Jurkat, Clone E6-1 (cell line): ENCODE data around the gene IGFBP5. TPM values are rescaled to one million over a fixed set of nuclear protein-coding genes. Genes with fewer than 3 reads are reported as not detected.

Source experiments
- DNase-seq: peaks from one replicate; pipeline ENCODE4 v3.0.0-alpha.2; 2011; ENCODE audit warnings: low read depth, low spot score
- H3K4me3 ChIP-seq: 2 replicates; pipeline ENCODE4 v1.5.1; 2011; ENCODE audit warnings: mild to moderate bottlenecking, low read length, control low read depth, moderate library complexity
- polyA plus RNA-seq: library from polyadenylated mRNA; unstranded; fragments of >200 nt; gene quantifications from one replicate; pipeline ENCODE4 v1.2.1, GENCODE V29; 2012; ENCODE audit warnings: missing spikeins; ENCODE audit not compliant: insufficient read length, insufficient read depth

Gene IGFBP5
- 0.45 TPM for polyA plus RNA-seq

DNA sequence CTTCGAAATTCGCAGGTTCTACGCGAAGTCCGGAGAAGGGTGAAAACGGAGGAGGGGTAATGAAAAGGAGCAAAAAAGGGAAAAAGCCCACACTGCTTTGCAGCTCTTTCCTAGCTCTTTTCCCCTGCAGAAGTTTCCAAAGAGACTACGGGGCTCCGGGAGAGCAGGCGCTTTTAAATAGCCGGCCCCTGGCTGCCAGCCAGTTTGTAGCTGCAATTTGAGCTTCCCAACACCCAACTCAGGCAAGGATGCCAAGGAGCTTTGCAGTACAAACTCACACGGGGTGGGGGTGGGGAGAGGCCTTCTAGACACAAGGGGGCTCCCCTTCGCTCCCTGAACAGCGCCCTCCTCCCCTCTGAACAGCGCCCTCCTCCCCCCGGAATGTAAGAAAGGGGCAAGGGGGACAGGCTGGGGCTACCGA, at the start of gene IGFBP5:
Gene IGFBP5, minus strand, starts transcription at position 149 of the 421 bp plus-strand sequence. CDS start 774 bp downstream, outside the sequence.
- DNase-seq: no peak
- H3K4me3 ChIP-seq: peak within 1 kb of the TSS; percentile 74

GRCh38 chr2:216743781-216744180, 48.4 kb upstream of the IGFBP5 start:
- DNase-seq: no peak
- H3K4me3 ChIP-seq: no peak overlapping the region

DNA sequence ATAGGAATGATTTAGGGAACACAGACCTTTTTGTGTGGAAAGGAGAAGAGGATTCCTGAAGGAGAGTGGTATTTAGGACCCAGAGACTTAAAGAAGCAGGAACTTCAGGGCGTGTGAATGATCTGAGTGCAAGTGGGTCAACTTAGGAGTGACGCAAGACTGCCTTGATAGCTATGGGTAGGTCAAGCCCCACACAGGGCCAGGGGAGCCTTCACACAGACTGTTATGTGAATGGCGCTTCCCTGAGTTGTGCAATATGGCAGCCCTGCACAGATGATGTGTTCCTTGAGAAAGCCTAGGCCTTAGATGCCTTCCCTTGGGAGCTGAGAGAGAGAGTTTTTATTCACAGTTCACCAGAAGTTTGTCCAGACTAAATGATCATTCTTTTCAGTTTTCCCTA, 47.1 kb upstream of the IGFBP5 start:
- no peak overlapping the region for H3K4me3 ChIP-seq
- no peak for DNase-seq

DNA sequence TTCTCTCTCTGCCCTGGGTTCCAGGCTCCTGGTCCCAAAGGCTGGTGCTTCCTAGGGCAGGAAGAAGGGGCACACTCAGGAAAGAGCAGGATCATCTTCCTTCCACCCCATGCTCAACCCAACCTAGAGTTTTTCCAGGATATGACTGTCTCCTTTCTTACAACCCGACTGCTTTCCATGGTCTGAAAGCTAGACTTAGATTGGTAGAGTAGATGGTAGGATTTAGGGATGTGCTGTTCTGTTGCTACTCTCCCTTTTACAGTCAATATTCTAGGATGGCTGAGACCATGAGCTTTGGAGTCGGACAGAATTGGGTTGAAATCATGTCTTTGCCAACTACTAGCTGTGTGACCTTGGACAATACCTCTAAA, 45.9 kb upstream of the IGFBP5 start:
- no peak for DNase-seq
- no peak overlapping the region for H3K4me3 ChIP-seq

DNA sequence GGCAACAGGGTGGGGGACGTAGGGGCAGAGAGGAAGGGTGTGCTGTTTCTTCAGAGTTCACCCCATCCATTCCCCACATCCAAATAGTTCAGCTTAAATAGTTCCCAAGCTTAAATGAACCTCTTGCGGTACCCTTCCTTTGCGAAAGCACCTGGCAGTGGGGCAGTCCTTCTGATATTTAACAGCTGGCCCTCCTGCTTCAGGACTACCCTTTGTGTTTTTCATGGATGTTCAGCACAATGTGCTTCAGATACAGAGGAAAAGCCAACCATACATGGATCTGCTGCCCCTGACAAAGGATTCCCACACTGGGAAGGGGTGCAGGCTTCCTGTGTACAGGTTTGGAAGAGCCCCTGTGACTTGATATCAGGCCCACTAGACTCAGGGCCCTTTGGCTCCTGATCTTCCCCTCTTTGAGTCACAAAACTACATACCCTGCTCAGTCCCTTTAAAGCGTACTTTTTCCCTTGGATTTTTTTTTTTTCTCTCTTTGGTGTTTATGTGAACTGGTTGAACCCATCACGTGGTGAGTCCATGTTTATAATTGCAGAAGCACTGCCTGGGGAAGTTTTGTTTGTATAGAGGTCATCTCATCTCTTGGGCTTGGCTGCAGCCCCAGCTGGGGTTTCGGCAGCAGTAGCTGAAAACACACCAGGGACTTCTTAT, 45.3 kb upstream of the IGFBP5 start:
- no peak for DNase-seq
- no peak overlapping the region for H3K4me3 ChIP-seq

- no peak overlapping the region for H3K4me3 ChIP-seq
- no peak for DNase-seq
Observed at GRCh38 chr2:216739035-216739434, 43.7 kb upstream of the IGFBP5 start.

- H3K4me3 ChIP-seq: no peak overlapping the region
- DNase-seq: no peak
Observed at GRCh38 chr2:216737676-216738075, 42.3 kb upstream of the IGFBP5 start.

DNA sequence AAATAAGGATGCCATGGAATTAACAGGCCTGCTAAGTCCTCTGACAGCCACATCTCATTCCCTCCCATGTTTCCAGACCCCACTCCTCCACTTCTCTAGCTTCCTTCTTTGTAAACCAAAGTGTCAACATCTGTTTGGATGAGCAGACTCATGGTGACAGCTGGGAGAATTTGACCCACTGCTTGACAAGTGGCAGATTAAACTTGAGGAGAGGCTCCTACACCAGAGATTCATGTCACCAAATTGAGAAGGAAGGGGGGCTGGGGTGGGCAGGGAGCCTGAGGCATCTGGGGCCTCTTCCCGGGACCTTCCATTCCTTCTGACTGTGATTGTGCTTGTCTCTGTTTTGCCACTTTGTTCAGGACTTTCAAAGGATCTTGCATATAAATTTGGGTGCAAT, 41.0 kb upstream of the IGFBP5 start:
- H3K4me3 ChIP-seq: no peak overlapping the region
- DNase-seq: no peak

DNA sequence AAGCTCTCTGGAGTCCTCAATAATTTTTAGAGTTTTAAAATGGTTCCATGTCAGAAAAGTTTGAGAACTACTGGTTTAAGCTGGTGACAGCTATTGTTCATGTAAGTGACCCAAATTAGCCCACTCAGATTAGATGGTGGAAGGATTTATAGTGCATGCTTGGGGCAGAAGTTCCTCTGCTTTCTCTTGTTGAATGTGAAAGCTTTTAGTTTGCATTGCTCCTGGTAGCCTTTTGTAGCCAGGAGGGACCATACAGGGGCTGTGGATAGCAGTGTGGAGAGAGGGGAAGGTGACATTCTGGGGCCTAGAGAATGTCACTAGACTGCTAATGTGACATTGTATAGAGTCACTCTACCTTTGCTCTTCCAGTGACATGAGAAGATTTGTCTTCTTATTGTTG, 40.3 kb upstream of the IGFBP5 start:
- H3K4me3 ChIP-seq: no peak overlapping the region
- DNase-seq: no peak

DNA sequence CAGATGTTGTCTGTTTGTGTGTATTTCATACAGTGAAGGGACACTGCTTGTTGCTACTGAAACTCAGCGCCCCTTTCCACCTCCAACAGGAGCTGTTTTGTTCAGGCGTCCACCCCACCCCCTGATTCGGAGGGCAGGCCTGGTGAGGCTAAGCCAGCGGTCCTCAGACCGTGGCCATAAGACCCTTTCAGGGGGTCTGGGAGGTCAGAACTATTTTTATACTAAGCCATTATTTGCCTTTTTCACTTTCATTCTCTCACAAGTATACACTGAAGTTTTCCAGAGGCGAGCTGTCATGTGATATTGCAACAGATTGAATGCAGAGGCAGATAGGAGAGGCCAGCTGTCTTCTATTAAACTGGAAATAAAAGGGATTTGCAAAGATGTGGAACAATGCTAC, 39.7 kb upstream of the IGFBP5 start:
- no peak for DNase-seq
- no peak overlapping the region for H3K4me3 ChIP-seq

- no peak for DNase-seq
- no peak overlapping the region for H3K4me3 ChIP-seq
Observed at GRCh38 chr2:216733046-216733445, 37.7 kb upstream of the IGFBP5 start.

GRCh38 chr2:216732334-216732733, 37.0 kb upstream of the IGFBP5 start:
- no peak for DNase-seq
- H3K4me3 ChIP-seq: no peak overlapping the region

- no peak for DNase-seq
Observed at GRCh38 chr2:216731465-216731864, 36.1 kb upstream of the IGFBP5 start.

GRCh38 chr2:216730871-216731270, 35.5 kb upstream of the IGFBP5 start:
- no peak for DNase-seq
- H3K4me3 ChIP-seq: no peak overlapping the region

More at GRCh38 chr2:216731465-216731864, 36.1 kb upstream of the IGFBP5 start:
- no peak overlapping the region for H3K4me3 ChIP-seq

DNA sequence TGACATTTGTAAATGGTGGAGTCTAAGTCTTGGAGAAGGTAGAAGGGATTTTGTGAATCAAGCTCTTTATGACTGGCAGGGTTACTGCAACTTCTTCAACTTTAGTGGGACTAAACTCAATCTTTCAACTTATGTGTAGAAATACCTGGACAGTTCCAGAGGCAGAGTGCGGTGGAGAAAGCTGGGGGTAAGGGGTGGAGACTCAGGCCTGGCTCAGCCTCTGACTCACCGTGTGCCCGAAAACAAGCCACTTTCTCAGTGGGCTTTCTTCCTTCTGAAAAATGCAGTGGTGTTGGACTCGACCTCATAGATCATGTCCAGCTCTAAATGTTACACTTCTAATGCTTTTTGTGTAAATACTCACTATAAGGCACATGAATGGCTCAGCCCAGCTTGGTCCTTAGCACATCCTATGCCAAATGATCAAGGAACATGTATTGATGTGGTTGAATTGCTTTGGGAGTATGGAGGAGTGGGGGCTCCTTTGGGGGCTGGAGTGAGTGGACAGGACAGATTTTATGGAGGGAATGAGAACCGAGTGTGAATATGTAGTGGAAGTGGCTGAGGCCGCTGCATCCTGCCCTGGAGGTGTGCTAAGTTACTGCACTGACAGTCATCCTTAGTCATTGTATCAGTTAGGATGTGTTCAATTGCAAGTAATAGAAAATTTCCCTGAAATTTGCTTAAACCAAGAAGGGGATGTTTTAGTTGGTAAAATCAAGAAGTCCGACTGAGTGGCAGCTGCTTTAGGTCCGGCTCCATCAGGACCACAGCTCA, 32.2 kb upstream of the IGFBP5 start:
- no peak for DNase-seq
- no peak overlapping the region for H3K4me3 ChIP-seq

DNA sequence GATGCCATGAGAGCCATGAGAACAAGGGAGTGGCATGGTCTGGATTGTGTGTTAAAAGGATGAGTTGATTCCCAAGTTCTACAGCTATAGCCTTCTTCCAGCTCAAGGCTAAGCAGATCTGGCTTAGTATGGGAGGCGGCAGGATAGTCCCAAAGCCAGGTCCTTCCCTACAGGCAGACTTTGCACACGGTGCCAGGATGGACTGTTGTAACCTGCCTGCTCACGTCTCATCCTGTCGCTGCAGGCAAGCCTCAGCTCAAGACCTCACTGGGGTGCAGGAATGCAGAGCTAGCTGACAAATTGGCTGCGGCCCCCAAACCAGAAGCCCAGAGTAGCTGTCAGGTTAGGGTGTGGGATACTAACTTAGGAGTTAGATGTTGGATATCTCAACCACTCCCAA, 28.8 kb upstream of the IGFBP5 start:
- no peak overlapping the region for H3K4me3 ChIP-seq
- DNase-seq: no peak

DNA sequence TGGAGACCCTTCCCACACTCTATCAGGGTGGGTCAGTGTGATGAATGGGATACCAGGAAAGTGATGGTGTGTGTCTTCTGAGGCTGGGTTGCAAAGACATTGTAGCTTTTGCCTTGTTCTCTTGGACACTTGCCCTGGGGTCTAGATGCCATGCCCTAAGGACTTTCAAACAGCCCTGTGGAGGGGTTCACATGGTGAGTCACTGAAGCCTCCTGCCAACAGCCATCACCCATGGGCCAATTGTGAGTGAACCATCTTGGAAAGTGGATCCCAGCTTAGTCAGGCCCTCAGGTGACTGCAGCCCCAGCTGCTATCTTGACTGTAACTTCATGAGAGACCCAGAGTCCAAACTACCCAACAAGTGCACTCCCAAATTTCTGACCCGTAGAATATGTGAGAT, 25.8 kb upstream of the IGFBP5 start:
- DNase-seq: no peak
- no peak overlapping the region for H3K4me3 ChIP-seq

DNA sequence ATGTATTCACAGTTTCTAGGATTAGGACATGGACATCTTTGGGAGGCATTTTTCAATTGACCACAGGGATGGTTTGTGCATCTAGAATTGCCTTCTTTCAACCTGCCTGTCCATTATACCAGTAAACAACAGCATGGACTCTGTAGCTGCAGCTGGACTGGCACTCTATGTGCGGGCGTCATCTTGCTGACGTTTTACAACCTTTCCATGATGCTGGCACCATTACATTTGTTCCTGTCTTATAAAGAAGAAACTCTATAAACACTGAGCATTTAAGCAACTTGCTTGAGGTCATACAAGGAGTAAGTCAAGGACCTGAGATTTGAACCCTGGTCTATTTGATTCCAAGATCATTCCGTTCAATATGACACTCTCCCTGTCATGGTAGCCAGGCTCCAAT, 25.4 kb upstream of the IGFBP5 start:
- no peak for DNase-seq
- no peak overlapping the region for H3K4me3 ChIP-seq

- no peak overlapping the region for H3K4me3 ChIP-seq
- no peak for DNase-seq
Observed at GRCh38 chr2:216717907-216718615, 22.7 kb upstream of the IGFBP5 start.

GRCh38 chr2:216717491-216717901, 22.1 kb upstream of the IGFBP5 start:
- DNase-seq: no peak
- H3K4me3 ChIP-seq: no peak overlapping the region
